ENCODE data around the gene PPFIBP1. TPM values are rescaled to one million over a fixed set of nuclear protein-coding genes. Genes with fewer than 3 reads are reported as not detected.
"Not testable (repeated sequence)": the region's sequence is repeated elsewhere in the genome, so short reads cannot be mapped to it uniquely, and the experiment has no call there.

PPFIBP1 gene
- total RNA-seq, 1 donor from 2014 or later = 56.4 TPM

DNA sequence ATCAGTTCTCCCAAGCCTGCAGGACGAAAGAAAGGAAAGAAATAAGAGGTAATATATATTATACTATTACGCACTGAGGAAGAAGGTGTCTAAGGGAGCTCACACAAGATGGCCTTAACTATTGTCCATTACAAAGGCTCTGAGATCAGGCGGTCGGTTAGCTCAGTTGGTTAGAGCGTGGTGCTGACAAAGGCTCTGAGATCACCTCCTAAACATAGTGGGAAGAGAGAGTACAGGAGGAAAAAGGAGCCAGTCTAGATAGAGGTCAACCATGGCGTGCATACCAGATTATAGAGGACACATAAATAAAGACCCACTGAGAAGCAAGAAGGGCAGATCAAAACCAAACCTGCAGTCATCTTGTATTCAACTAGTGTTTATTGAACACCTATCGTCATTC is 118.9 kb downstream of the PPFIBP1 start:
- intact Hi-C loops (cut with DNase I); H3K4me3 ChIP-seq; H3K9me3 ChIP-seq; H3K27ac ChIP-seq; H3K36me3 ChIP-seq; H3K27me3 ChIP-seq; DNase-seq (ENCODE audit: low spot score in 2 of 2): not testable (repeated sequence)
- H3K4me1 ChIP-seq = peaks cover 0 to 37% of the 10 kb centered on the region in 2 donors

DNA sequence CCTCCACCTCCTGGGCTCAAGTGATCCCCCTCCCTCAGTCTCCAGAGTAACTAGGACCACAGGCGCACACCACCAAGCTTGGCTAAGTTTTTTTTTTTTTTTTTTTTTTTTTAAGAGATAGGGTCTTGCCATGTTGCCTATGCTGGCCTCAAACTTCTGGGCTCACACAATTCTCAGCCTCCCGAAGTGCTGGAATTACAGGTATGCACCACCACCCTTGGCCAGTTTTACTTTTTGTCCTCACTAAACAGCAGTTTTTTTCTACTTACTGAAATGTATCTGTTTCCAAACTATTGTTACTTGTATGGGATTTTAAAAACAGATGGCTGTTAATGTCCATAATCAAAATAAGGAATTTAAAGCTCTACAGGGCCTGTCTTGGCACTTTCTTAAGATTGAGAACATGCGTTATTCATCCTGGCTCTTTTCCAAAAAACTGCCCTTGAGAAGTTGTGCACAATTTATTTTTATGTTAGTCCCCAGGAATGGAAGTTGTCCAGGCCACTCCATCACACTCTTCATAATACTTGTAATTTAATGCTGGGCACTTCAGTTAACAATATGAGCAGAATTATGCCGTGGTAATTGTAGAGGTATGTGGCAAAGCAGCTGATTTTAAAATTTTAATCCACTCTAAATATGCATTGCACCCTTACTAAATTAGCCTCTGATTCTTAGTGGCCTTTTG is 120.3 kb downstream of the PPFIBP1 start:
- DNase-seq (ENCODE audit: low spot score in 2 of 2) = no peak
- Histone ChIP-seq H3K27me3 (no peaks in the 10 kb centered on the region), H3K4me1 (peaks cover 0 to 37% of the 10 kb centered on the region in 2 donors), H3K27ac (peak overlapping the region; percentile 43 to 44), H3K4me3 (no peak overlapping the region), H3K36me3 (peaks cover 0 to 7% of the 10 kb centered on the region in 2 donors), H3K9me3 (no peaks in the 10 kb centered on the region)
- TF ChIP-seq, protein P1, sequence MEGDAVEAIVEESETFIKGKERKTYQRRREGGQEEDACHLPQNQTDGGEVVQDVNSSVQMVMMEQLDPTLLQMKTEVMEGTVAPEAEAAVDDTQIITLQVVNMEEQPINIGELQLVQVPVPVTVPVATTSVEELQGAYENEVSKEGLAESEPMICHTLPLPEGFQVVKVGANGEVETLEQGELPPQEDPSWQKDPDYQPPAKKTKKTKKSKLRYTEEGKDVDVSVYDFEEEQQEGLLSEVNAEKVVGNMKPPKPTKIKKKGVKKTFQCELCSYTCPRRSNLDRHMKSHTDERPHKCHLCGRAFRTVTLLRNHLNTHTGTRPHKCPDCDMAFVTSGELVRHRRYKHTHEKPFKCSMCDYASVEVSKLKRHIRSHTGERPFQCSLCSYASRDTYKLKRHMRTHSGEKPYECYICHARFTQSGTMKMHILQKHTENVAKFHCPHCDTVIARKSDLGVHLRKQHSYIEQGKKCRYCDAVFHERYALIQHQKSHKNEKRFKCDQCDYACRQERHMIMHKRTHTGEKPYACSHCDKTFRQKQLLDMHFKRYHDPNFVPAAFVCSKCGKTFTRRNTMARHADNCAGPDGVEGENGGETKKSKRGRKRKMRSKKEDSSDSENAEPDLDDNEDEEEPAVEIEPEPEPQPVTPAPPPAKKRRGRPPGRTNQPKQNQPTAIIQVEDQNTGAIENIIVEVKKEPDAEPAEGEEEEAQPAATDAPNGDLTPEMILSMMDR (IDR thresholded peaks at IDR 0.05) = no peak
- intact Hi-C loops (cut with DNase I) = no loop called here

GRCh38 chr12:27645671-27646070 is 121.7 kb downstream of the PPFIBP1 start:
- Histone ChIP-seq H3K4me3 (no peak overlapping the region), H3K36me3 (peaks cover 9 to 10% of the 10 kb centered on the region in 2 donors), H3K4me1 (peaks cover 0 to 27% of the 10 kb centered on the region in 2 donors), H3K27ac (peak overlapping the region; percentile 0 to 46), H3K9me3 (no peaks in the 10 kb centered on the region), H3K27me3 (no peaks in the 10 kb centered on the region)
- intact Hi-C loops (cut with DNase I) = no loop called here
- TF ChIP-seq, protein P1 (IDR thresholded peaks at IDR 0.05) = no peak
- DNase-seq (ENCODE audit: low spot score in 2 of 2) = no peak

- TF ChIP-seq, protein P1 (IDR thresholded peaks at IDR 0.05) = no peak
- H3K4me3 ChIP-seq = no peak overlapping the region
- H3K27ac ChIP-seq = no peak overlapping the region
- intact Hi-C loops (cut with DNase I) = no loop called here
- no peaks in the 10 kb centered on the region for H3K27me3 ChIP-seq
- no peaks in the 10 kb centered on the region for H3K9me3 ChIP-seq
- H3K4me1 ChIP-seq = peaks cover 0 to 22% of the 10 kb centered on the region in 2 donors
- H3K36me3 ChIP-seq = peaks cover 9 to 10% of the 10 kb centered on the region in 2 donors
- DNase-seq (ENCODE audit: low spot score in 2 of 2) = no peak
Measured at GRCh38 chr12:27646149-27646548, 122.1 kb downstream of the PPFIBP1 start.

GRCh38 chr12:27650011-27650410 is 126.0 kb downstream of the PPFIBP1 start:
- Histone ChIP-seq H3K4me3 (no peak overlapping the region), H3K9me3 (no peaks in the 10 kb centered on the region), H3K4me1 (peaks cover 0 to 13% of the 10 kb centered on the region in 2 donors), H3K27ac (no peak overlapping the region), H3K36me3 (peaks cover 9 to 10% of the 10 kb centered on the region in 2 donors), H3K27me3 (no peaks in the 10 kb centered on the region)
- intact Hi-C loops (cut with DNase I) = loop anchor here (5.0 kb wide), 2 partner anchors 213 to 318 kb away; partner anchors contain the start of gene BMAL2
- DNase-seq (ENCODE audit: low spot score in 2 of 2) = no peak
- TF ChIP-seq, protein P1 (IDR thresholded peaks at IDR 0.05) = no peak

GRCh38 chr12:27651201-27651600 is 127.2 kb downstream of the PPFIBP1 start:
- Histone ChIP-seq H3K36me3 (peaks cover 10 to 13% of the 10 kb centered on the region in 2 donors), H3K4me3 (no peak overlapping the region), H3K4me1 (peaks cover 0 to 6% of the 10 kb centered on the region in 2 donors), H3K9me3 (no peaks in the 10 kb centered on the region), H3K27me3 (no peaks in the 10 kb centered on the region), H3K27ac (peak overlapping the region; percentile 2 to 27)
- intact Hi-C loops (cut with DNase I) = loop anchor here (5.0 kb wide), 2 partner anchors 214 to 319 kb away; partner anchors contain the start of gene BMAL2
- TF ChIP-seq, protein P1 (IDR thresholded peaks at IDR 0.05) = no peak
- DNase-seq (ENCODE audit: low spot score in 2 of 2) = no peak
